ENCODE measurements around the gene ZDHHC5. TPM values are rescaled to one million over a fixed set of nuclear protein-coding genes. Genes with fewer than 3 reads are reported as not detected.

The ZDHHC5 gene
- total RNA-seq, 1 experiment from 2014 or later, result 51.6 TPM

DNA sequence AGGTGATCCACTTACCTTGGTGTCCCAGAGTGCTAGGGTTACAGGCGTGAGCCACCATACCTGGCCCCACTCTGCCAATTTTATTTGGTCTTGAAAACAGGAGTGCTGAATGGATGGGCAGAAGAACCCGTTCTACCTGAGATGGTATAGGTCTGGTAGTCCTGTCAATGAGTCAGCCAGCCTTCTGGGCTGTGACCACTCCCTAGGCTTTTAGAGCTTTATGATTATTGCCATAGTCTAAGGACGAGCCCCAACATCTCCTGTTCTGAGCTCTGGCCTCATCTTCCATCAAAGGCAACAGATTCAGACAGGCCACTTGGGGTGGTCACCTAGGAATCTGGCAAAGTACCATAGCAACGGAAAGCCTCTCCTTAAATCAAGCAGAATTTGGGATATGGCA, 11.5 kb downstream of the ZDHHC5 start (continued):
- TF ChIP-seq, protein P1, sequence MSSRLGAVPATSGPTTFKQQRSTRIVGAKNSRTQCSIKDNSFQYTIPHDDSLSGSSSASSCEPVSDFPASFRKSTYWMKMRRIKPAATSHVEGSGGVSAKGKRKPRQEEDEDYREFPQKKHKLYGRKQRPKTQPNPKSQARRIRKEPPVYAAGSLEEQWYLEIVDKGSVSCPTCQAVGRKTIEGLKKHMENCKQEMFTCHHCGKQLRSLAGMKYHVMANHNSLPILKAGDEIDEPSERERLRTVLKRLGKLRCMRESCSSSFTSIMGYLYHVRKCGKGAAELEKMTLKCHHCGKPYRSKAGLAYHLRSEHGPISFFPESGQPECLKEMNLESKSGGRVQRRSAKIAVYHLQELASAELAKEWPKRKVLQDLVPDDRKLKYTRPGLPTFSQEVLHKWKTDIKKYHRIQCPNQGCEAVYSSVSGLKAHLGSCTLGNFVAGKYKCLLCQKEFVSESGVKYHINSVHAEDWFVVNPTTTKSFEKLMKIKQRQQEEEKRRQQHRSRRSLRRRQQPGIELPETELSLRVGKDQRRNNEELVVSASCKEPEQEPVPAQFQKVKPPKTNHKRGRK (CRISPR knock-in tag; IDR thresholded peaks at IDR 0.05; ENCODE audit: borderline replicate concordance), result no peak
- TF ChIP-seq, protein P2, sequence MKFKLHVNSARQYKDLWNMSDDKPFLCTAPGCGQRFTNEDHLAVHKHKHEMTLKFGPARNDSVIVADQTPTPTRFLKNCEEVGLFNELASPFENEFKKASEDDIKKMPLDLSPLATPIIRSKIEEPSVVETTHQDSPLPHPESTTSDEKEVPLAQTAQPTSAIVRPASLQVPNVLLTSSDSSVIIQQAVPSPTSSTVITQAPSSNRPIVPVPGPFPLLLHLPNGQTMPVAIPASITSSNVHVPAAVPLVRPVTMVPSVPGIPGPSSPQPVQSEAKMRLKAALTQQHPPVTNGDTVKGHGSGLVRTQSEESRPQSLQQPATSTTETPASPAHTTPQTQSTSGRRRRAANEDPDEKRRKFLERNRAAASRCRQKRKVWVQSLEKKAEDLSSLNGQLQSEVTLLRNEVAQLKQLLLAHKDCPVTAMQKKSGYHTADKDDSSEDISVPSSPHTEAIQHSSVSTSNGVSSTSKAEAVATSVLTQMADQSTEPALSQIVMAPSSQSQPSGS (CRISPR knock-in tag; IDR thresholded peaks at IDR 0.05; ENCODE audit: borderline replicate concordance, low read depth), result no peak
- TF ChIP-seq ZNF396 (CRISPR knock-in tag; IDR thresholded peaks at IDR 0.05; ENCODE audit: borderline replicate concordance), result no peak

DNA sequence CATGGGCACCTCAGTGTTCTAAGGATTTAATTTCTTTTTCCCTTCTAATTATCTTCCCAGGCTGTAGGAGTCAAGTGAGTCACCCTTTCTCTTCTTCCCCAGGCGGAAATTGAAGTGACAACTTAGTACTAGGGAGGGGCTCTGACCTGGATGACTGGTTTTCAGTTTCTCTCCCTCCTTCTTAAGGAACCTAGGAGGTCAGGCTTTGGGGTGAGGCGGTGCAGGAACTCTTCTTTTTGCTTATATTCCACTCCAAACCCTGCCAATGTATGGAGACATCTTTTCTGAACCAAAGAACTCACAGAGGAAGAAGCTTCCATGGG, 12.6 kb downstream of the ZDHHC5 start:
- H3K4me1 Mint-ChIP-seq, result peaks cover 9% of the 10 kb centered on the region
- POLR2A ChIA-PET, result no interaction called here
- ATAC-seq, result no peak
- H3K27ac Mint-ChIP-seq, result peak overlapping the region; percentile 27; the same call in 1 of the 2 replicates
- no peaks in the 10 kb centered on the region for H3K27me3 Mint-ChIP-seq (ENCODE audit: low read depth)
- TF ChIP-seq, protein P3, sequence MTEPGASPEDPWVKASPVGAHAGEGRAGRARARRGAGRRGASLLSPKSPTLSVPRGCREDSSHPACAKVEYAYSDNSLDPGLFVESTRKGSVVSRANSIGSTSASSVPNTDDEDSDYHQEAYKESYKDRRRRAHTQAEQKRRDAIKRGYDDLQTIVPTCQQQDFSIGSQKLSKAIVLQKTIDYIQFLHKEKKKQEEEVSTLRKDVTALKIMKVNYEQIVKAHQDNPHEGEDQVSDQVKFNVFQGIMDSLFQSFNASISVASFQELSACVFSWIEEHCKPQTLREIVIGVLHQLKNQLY (CRISPR knock-in tag; IDR thresholded peaks at IDR 0.05), result no peak
- TF ChIP-seq SOX15 (CRISPR knock-in tag; IDR thresholded peaks at IDR 0.05), result no peak
- TF ChIP-seq FOXJ3 (CRISPR knock-in tag; IDR thresholded peaks at IDR 0.05; ENCODE audit: borderline replicate concordance), result no peak
- TF ChIP-seq ETV6 (CRISPR knock-in tag; IDR thresholded peaks at IDR 0.05), result no peak
- TF ChIP-seq, protein P4, sequence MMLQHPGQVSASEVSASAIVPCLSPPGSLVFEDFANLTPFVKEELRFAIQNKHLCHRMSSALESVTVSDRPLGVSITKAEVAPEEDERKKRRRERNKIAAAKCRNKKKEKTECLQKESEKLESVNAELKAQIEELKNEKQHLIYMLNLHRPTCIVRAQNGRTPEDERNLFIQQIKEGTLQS (CRISPR knock-in tag; conservative IDR thresholded peaks at IDR 0.05), result no peak
- TF ChIP-seq ZBTB21 (CRISPR knock-in tag; IDR thresholded peaks at IDR 0.05; ENCODE audit: borderline replicate concordance), result no peak
- no peak for TF ChIP-seq JUN (CRISPR knock-in tag; IDR thresholded peaks at IDR 0.05)
- no peak for TF ChIP-seq ZNF416 (CRISPR knock-in tag; IDR thresholded peaks at IDR 0.05)
- TF ChIP-seq OVOL2 (CRISPR knock-in tag; IDR thresholded peaks at IDR 0.05; ENCODE audit: borderline replicate concordance), result no peak
- TF ChIP-seq, protein P5, sequence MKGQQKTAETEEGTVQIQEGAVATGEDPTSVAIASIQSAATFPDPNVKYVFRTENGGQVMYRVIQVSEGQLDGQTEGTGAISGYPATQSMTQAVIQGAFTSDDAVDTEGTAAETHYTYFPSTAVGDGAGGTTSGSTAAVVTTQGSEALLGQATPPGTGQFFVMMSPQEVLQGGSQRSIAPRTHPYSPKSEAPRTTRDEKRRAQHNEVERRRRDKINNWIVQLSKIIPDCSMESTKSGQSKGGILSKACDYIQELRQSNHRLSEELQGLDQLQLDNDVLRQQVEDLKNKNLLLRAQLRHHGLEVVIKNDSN (CRISPR knock-in tag; IDR thresholded peaks at IDR 0.05), result no peak
- TF ChIP-seq, protein P6, sequence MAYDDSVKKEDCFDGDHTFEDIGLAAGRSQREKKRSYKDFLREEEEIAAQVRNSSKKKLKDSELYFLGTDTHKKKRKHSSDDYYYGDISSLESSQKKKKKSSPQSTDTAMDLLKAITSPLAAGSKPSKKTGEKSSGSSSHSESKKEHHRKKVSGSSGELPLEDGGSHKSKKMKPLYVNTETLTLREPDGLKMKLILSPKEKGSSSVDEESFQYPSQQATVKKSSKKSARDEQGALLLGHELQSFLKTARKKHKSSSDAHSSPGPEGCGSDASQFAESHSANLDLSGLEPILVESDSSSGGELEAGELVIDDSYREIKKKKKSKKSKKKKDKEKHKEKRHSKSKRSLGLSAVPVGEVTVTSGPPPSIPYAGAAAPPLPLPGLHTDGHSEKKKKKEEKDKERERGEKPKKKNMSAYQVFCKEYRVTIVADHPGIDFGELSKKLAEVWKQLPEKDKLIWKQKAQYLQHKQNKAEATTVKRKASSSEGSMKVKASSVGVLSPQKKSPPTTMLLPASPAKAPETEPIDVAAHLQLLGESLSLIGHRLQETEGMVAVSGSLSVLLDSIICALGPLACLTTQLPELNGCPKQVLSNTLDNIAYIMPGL (CRISPR knock-in tag; IDR thresholded peaks at IDR 0.05), result no peak
- TF ChIP-seq, protein P7, sequence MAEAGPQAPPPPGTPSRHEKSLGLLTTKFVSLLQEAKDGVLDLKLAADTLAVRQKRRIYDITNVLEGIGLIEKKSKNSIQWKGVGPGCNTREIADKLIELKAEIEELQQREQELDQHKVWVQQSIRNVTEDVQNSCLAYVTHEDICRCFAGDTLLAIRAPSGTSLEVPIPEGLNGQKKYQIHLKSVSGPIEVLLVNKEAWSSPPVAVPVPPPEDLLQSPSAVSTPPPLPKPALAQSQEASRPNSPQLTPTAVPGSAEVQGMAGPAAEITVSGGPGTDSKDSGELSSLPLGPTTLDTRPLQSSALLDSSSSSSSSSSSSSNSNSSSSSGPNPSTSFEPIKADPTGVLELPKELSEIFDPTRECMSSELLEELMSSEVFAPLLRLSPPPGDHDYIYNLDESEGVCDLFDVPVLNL (CRISPR knock-in tag; IDR thresholded peaks at IDR 0.05; ENCODE audit: borderline replicate concordance, low read depth), result no peak
- TF ChIP-seq ZNF317 (CRISPR knock-in tag; IDR thresholded peaks at IDR 0.05; ENCODE audit: borderline replicate concordance, low read depth), result no peak
- TF ChIP-seq, protein P2 (CRISPR knock-in tag; IDR thresholded peaks at IDR 0.05; ENCODE audit: borderline replicate concordance, low read depth), result no peak
- TF ChIP-seq NFE2L1 (CRISPR knock-in tag; IDR thresholded peaks at IDR 0.05), result no peak
- TF ChIP-seq, protein P8, sequence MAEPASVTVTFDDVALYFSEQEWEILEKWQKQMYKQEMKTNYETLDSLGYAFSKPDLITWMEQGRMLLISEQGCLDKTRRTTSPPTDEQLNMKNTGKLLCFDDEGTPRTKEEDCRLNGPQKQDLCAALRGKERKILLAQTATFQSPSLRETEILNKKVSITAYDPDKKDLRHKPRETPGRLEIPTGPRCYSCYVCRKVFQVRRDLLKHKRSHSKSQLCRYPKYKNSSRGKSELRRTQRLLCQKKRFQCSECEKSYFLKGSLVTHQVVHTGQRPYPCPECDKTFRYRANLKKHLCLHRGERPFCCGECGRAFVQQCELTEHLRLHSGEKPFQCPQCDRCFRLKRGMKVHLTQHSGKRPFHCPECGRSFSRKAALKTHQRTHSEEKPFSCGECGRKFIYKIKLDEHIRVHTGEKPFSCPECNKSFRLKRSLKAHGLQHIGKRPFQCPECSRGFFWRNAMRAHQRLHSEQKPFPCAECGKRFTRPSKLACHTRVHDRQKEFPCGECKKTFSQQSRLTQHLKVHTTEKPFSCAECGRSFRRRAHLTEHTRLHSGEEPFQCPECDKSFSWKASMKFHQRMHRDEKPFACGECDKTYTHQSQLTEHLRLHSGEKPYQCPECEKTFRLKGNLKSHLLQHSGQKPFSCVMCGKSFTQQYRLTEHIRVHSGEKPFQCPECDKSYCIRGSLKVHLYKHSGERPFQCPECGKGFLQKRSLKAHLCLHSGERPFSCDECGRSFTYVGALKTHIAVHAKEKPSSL (CRISPR knock-in tag; conservative IDR thresholded peaks at IDR 0.05), result no peak
- TF ChIP-seq, protein P9, sequence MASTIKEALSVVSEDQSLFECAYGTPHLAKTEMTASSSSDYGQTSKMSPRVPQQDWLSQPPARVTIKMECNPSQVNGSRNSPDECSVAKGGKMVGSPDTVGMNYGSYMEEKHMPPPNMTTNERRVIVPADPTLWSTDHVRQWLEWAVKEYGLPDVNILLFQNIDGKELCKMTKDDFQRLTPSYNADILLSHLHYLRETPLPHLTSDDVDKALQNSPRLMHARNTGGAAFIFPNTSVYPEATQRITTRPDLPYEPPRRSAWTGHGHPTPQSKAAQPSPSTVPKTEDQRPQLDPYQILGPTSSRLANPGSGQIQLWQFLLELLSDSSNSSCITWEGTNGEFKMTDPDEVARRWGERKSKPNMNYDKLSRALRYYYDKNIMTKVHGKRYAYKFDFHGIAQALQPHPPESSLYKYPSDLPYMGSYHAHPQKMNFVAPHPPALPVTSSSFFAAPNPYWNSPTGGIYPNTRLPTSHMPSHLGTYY (CRISPR knock-in tag; IDR thresholded peaks at IDR 0.05), result no peak
- TF ChIP-seq, protein P10, sequence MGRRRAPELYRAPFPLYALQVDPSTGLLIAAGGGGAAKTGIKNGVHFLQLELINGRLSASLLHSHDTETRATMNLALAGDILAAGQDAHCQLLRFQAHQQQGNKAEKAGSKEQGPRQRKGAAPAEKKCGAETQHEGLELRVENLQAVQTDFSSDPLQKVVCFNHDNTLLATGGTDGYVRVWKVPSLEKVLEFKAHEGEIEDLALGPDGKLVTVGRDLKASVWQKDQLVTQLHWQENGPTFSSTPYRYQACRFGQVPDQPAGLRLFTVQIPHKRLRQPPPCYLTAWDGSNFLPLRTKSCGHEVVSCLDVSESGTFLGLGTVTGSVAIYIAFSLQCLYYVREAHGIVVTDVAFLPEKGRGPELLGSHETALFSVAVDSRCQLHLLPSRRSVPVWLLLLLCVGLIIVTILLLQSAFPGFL (CRISPR knock-in tag; IDR thresholded peaks at IDR 0.05; ENCODE audit: borderline replicate concordance), result no peak
- peaks cover 50% of the 10 kb centered on the region for H3K36me3 Mint-ChIP-seq
- CTCF ChIA-PET, result no interaction called here
- no peak for DNase-seq (ENCODE audit: low spot score)
- H3K4me3 Mint-ChIP-seq, result no peak overlapping the region
- H3K9me3 Mint-ChIP-seq, result peaks cover 3% of the 10 kb centered on the region; the same call in 1 of the 2 replicates

Data from WTC11 (cell line).